IPS-18c (cell line): Measurements from ENCODE around the gene C3orf22.

Experiments
- H3K4me3 ChIP-seq: 2 replicates; pipeline ENCODE4 v1.7.0; 2013; ENCODE audit warnings: low read depth, mild to moderate bottlenecking, low read length, moderate library complexity; ENCODE audit not compliant: insufficient read depth
- H3K9me3 ChIP-seq: one replicate; pipeline ENCODE4 v1.6.1; 2013; ENCODE audit warnings: mild to moderate bottlenecking, low read length, moderate library complexity; ENCODE audit not compliant: control insufficient read depth, insufficient read depth

Gene C3orf22

DNA sequence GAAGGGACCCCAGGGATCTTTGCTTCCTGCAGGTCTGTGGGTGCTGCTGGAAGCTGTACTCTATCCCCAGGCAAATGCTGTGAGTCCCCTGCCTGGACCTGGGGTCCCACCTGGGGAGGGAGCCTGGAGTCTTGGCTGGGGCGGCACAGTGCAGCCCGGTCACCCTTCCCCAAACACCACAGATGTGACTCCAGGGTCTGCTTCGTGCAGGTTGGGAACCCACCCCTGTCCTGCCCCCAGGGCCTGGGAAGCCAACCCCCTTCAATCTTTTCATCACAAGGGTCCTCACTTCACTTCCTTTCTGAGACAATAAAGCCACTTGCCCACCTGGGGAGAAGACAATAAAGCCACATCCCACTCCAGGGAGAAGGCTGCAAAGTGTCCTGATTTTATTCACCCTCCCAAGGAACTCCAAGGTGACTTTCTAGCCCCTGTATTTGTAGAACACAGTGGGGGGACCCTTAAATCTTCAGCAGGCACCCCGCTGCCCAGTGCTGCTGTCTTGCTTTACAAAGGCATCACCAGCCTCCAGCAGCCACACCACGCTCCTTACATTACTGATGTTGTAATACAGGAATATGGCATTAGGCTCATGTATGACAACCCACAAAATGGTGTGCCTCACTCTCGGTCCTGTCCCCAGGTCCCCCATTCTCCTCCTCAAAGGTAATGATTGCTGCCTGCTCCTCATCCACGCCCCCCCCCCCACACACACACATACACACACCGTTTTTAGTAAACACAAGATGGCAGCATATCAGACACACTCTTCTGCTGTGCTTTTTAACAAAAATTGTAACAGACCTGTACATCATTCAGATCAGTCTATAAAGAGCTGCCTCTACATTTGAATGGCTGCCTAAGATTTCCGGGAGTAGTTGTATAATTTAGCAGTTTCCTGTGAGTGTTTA, 9.9 kb downstream of the C3orf22 start:
- Histone ChIP-seq H3K4me3 (no peak overlapping the region), H3K9me3 (no peaks in the 10 kb centered on the region)

DNA sequence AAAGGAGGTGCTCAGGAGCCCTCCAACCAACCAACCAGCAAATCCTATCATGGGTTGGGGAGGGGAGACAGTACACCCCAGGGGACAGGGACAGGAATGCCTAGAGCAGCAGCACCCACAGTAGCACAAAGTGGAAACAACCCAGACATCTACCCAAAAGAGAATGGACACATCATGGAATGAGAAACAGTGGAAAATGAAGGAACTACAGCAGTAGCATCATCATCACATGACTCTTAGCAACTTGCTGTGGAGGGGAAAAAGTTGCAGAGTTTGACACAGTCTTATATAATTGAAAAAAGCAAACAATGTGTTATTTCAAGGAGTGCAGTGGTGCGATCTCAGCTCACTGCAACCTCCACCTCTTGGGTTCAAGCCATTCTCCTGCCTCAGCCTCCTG, 11.0 kb downstream of the C3orf22 start:
- Histone ChIP-seq H3K4me3 (no peak overlapping the region), H3K9me3 (no peaks in the 10 kb centered on the region)

DNA sequence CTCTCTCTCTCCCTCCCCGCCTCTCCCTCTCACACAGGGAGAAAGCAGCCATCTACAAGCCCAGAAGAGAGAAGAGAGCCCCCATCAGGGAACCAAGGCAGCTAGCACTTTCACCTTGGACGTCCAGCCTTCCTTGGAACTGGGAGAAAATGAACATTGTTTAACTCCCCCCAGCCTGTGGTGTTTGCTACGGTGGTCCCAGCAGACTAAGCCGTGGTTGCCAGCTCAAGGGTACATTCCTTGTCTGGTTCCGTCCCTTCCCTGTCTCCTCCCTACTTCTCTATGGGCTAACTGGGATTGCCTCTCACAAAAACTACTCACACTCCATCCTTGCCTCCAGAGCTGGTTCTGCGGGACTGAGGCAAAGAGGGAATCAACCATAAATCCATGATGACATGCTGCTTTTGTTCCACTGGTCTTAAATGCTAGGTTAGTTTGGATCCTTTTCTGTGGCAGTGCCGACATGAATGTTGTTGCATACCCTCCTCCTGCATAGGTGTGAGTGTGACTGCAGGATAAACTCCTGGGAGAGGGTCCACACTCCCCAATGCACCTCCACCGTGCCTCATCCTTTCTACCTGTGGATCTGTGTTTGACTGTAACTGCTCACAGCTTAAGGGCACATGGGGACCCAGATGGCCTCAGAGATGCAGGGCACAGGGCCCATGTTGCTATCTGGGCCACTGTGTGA, 12.0 kb downstream of the C3orf22 start:
- Histone ChIP-seq H3K4me3 (no peak overlapping the region), H3K9me3 (no peaks in the 10 kb centered on the region)

GRCh38 chr3:126546013-126546412, 12.7 kb downstream of the C3orf22 start:
- Histone ChIP-seq H3K9me3 (peaks cover 2% of the 10 kb centered on the region), H3K4me3 (no peak overlapping the region)

DNA sequence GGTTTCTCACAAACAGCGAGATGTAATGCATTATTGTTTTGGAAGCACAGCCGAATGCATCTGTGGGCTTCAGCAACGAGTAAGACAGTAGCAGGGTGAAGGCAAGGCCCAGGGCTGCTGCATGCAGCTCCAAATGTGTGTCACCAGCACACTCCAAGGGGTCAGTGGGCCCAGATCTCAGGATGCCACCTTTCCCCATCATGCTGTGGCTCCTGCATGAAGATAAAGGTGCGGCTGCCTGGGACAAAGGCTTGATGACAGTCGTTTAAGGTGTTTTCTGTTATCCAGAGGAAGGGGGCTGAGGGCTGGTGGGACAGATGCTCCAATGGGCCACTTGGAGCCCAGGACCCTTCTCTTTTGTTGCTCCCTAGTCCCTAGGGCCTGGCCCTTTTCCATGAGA, 13.2 kb downstream of the C3orf22 start:
- Histone ChIP-seq H3K4me3 (no peak overlapping the region), H3K9me3 (peaks cover 2% of the 10 kb centered on the region)

DNA sequence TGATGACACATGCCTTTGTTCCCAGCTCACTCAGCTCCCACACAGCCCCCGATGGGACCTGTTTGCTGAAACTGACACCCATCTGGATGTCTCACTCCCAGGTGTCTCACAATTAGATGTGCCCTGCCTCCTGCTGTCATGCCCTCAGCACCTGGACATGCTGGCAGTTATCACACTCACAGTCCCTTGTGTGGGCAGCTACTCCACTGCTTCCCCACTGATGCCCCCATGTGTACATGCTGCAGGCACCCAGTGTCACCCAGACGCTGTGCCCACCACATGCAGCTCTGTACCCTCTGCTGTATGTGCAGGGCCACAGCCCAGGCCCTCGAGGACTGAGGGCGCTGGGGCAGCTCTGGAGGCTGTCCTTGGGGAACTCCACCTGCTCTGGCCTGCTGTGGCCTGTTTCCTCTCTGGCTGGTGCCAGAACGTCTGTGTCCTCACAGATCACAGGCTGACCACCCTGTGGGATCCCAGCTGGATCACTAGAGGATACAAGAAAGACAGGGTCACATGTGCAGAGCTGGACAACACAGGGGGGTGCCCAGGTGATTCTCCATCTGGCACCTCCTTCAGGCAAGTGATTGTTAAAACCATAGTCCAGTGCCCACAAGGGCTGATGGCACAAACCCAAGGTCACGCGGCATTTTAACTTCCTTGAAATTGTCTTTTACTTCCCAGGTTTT, 14.0 kb downstream of the C3orf22 start:
- Histone ChIP-seq H3K9me3 (peaks cover 2% of the 10 kb centered on the region), H3K4me3 (no peak overlapping the region)

DNA sequence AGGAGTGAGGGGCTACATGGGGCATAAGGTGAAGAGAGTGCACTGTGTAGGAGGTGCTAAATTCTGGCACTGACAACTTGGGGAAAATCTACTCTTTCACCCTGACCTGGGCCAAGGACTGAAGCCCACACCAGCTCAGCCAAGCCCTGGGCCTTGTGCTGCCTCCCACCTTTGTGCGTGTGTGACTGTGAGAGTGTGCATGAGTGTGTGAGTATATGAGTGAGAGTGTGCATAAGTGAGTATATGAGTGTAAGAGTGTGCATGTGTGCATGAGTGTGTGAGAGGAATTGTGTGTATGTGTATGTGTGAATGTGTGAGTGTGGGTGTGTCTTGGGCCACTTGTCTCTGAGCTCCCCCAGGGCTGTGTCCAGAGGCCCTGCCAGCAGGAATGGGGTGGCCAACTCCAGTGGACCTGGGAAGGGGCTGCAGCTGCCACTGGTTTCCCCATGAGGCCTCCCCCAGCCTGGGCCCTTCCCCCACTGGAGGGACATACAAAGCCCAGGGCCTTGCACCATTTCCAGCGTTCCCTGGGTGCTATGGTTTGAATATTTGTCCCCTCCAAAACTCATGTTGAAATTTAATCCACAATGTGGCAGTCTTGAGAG, 15.2 kb downstream of the C3orf22 start:
- no peak overlapping the region for H3K4me3 ChIP-seq
- peaks cover 2% of the 10 kb centered on the region for H3K9me3 ChIP-seq

- H3K9me3 ChIP-seq = peaks cover 2% of the 10 kb centered on the region
- H3K4me3 ChIP-seq = no peak overlapping the region
Measured at GRCh38 chr3:126542340-126543241, 16.1 kb downstream of the C3orf22 start.

DNA sequence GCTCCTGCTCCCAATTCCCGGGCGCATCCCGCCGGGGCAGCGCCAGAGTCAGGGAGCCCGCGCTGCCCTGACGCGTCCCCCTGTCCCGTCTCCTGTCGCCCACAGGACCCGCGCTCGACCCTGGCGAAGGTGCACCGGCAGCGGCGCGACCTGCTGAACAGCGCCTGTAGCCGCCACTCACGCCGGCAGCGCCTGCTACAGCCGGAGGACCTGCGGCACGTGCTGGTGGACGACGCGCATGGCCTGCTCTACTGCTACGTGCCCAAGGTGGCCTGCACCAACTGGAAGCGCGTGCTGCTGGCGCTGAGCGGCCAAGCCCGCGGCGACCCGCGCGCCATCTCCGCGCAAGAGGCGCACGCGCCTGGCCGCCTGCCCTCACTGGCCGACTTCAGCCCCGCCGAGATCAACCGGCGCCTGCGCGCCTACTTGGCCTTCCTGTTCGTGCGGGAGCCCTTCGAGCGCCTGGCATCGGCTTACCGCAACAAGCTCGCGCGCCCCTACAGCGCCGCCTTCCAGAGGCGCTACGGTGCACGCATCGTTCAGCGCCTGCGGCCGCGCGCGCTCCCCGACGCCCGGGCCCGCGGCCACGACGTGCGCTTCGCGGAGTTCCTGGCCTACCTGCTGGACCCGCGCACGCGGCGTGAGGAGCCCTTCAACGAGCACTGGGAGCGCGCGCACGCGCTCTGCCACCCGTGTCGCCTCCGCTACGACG, 16.9 kb downstream of the C3orf22 start:
- H3K4me3 ChIP-seq = no peak overlapping the region
- H3K9me3 ChIP-seq = peaks cover 2% of the 10 kb centered on the region

DNA sequence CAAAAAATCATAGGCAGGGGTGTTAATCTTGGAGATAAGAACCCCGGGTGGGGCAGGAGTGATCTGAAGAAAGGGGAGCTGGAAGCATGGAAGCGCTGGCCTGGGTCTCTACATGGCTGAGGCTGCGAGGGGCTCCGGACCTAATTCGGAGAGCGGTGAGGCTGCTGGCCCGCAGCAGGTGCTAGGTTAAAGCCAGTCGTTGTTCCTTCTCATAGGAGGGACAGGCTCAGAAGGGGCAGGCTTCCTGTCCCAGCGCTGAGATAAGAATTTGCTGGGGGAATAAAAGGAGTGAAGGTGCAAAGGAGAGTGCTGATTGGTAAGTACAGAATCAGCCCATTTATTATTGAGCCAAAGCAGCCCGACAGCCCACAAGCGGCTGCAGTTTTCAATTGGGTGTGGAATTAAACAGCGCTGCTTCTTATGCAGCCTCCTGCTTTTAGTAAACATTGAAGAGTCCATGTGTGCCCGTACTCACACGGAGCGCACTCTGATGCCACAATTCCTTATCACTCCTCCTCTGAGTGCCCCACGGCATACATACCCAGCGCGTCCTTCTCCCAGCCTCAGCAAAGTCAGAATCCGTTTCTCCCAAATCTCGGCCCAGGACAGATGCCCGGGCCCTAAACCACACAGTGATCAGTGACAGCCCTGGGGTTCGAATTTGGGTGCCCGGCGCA, 17.6 kb downstream of the C3orf22 start:
- H3K4me3 ChIP-seq = no peak overlapping the region
- peaks cover 2% of the 10 kb centered on the region for H3K9me3 ChIP-seq

DNA sequence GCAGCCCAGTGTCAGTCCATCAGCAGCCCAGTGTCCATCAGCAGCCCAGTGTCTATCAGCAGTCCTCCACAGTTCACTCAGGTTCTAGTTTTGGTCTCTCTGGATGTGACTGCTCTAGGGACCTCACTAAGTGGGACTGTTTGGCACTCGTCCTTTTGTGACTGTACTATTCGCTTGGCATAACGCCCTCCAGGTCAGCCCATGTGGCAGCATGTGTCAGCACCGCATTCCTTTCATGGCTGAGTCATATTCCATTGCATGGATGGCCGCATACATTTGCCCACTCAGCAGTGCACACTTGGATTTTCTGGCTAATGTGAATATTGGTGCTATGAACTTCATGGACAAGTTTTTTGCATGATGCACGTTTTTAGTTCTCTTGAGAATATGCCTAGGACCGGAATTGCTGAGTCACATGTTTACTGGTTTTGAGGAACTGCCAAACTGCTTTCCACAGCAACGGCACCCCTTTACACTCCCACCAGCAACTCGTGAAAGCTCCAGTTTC, 18.3 kb downstream of the C3orf22 start:
- Histone ChIP-seq H3K9me3 (peaks cover 2% of the 10 kb centered on the region), H3K4me3 (no peak overlapping the region)

GRCh38 chr3:126539558-126540250, 19.0 kb downstream of the C3orf22 start:
- Histone ChIP-seq H3K9me3 (peaks cover 2% of the 10 kb centered on the region), H3K4me3 (no peak overlapping the region)

GRCh38 chr3:126538966-126539365, 19.8 kb downstream of the C3orf22 start:
- Histone ChIP-seq H3K9me3 (peaks cover 2% of the 10 kb centered on the region), H3K4me3 (no peak overlapping the region)

DNA sequence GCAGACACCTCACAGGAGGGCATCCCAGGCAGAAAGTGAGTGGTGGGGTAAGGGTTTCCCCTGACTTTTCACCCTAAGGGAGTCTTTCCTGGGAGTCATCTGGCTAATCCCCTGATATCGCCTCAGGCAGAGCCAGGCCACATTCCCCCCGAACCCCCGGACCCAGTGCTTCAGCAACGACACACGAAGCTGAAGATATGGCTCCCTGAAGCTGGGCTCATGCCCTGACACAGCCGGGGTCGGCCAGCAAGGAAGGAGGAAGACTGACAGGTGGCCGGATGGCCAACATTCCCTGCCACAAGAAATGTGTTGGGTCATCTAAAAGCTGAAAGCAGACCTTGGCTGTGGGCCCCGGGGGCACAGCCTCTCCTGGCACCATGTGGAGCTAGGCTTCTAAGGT, 20.4 kb downstream of the C3orf22 start:
- Histone ChIP-seq H3K4me3 (no peak overlapping the region), H3K9me3 (peaks cover 2% of the 10 kb centered on the region)

DNA sequence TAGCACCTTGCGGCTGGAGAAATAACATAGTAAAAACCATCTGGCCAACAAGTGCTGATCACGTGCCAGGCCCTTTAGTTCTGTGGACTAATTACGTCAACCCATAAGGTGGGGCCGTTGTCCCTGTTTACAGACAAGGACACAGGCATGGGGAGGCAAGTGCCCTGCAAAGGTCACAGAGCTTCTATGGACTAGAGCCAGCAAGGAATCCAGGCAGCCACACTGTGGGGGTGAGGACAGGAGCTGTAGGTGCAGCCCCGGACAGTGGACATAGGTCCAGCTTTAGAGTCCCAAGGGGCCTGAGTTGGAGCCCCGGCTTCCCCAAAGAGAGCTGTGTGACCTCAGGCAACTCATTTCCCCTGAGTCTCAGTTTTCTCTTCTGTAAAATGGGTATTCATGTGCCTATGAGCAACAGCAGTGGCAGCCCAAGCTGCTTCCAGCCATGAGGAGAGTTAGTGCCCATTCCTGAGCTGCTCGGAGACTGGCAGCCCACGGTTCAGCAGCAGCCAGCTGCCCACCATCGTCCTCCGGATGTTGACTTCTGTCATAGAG, 20.9 kb downstream of the C3orf22 start:
- Histone ChIP-seq H3K9me3 (peaks cover 2% of the 10 kb centered on the region), H3K4me3 (no peak overlapping the region)
